ENCODE measurements around the gene CPNE6.

DNA sequence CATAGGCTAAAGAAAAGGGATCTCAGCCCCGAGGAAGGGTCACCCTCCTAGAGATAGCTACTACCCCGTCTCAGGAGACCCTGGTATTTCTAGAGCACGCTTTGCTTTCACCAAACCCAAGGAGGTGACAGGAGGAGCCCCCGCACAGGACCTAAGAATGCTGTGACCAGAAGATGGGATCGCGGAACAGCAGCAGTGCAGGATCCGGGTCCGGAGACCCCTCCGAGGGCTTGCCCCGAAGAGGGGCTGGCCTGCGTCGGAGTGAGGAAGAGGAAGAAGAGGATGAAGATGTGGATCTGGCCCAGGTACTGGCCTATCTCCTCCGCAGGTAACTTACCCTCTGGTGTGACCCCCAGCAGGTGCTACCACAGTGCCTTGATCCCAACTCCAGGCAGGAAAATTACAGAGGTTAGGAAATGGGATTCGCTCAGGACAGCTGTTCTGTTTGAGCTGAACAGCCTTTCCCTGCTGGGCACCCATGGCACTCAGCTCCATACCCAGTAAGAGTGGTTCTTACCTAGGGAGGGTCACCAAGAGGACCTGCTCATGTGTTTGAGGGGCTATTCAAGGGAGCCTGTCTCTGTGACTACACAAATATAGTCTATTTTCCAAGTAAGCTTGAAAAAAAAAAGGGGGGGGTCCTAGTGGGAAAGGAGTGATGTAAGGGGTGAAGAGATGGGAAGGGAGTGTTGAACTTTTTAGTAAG lies 44.2 kb downstream of the CPNE6 start:
- TF ChIP-seq, protein P1, sequence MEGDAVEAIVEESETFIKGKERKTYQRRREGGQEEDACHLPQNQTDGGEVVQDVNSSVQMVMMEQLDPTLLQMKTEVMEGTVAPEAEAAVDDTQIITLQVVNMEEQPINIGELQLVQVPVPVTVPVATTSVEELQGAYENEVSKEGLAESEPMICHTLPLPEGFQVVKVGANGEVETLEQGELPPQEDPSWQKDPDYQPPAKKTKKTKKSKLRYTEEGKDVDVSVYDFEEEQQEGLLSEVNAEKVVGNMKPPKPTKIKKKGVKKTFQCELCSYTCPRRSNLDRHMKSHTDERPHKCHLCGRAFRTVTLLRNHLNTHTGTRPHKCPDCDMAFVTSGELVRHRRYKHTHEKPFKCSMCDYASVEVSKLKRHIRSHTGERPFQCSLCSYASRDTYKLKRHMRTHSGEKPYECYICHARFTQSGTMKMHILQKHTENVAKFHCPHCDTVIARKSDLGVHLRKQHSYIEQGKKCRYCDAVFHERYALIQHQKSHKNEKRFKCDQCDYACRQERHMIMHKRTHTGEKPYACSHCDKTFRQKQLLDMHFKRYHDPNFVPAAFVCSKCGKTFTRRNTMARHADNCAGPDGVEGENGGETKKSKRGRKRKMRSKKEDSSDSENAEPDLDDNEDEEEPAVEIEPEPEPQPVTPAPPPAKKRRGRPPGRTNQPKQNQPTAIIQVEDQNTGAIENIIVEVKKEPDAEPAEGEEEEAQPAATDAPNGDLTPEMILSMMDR (IDR thresholded peaks at IDR 0.05): no peak
- TF ChIP-seq POLR2A (IDR thresholded peaks at IDR 0.05): no peak
